A549 (cell line): ENCODE results near the gene DYRK1A. TPM values are rescaled to one million over a fixed set of nuclear protein-coding genes. Genes with fewer than 3 reads are reported as not detected.

Source experiments
- ATAC-seq, 2 experiments: fragments of 200-7000 bp in 1 of 2; fragments of >200 bp in 1 of 2; cut with Nextera tagmentation in 1 of 2; cut with Tn5 transposase in 1 of 2; 3 replicates each; pipeline versions ENCODE4 v1.8.0 to v1.9.1; 2018 to 2020; ENCODE audit warnings: mild to moderate bottlenecking in 1 of 2, moderate library complexity in 1 of 2
- CTCF ChIA-PET: fragments of 300-600 bp; sonication (Branson Sonifier 250); formaldehyde crosslinking; extraction: SDS; loops from one replicate; lab custom pipeline; 2021; ENCODE audit warnings: antibody characterized with exemption, inconsistent platforms; lab: Yijun Ruan, JAX
- POLR2A ChIA-PET: fragments of 350-600 bp; formaldehyde crosslinking; extraction: SDS; loops from one replicate; lab custom pipeline; 2021; ENCODE audit warnings: antibody characterized with exemption, inconsistent platforms; lab: Yijun Ruan, JAX
- DNase-seq, 2 experiments: peaks; one replicate each; pipeline versions ENCODE4 v3.0.0 to v3.0.0-alpha.2; 2011 to 2016; ENCODE audit warnings: low read depth in 1 of 2, low spot score in 1 of 2
- FAIRE-seq: peaks from 2 replicates; lab custom pipeline; 2011; peaks lifted over from hg19 to GRCh38; lab: Jason Lieb, UNC
- H3K27ac ChIP-seq, 2 experiments: fragments of >200 bp; sonication (Bioruptor Twin); formaldehyde crosslinking; 3 replicates each; pipeline ENCODE4 v1.5.1; 2016 to 2017
- H3K4me1 ChIP-seq: fragments of >200 bp; sonication (Bioruptor Twin); formaldehyde crosslinking; 3 replicates; pipeline ENCODE4 v1.6.1; 2016
- H3K4me2 ChIP-seq: fragments of >200 bp; sonication (Bioruptor Twin); formaldehyde crosslinking; 3 replicates; pipeline ENCODE4 v1.6.1; 2016
- H3K4me3 ChIP-seq: fragments of >200 bp; sonication (Bioruptor Twin); formaldehyde crosslinking; 3 replicates; pipeline ENCODE4 v1.5.1; 2016
- H3K9me3 ChIP-seq: fragments of >200 bp; sonication (Bioruptor Twin); formaldehyde crosslinking; 3 replicates; pipeline ENCODE4 v1.6.1; 2016
- BHLHE40 ChIP-seq: IDR thresholded peaks from 2 replicates; pipeline ENCODE4 v1.6.1; 2012; ENCODE audit warnings: low read depth, low read length, inconsistent platforms
- CBX2 ChIP-seq: fragments of 200-600 bp; sonication (generic); IDR thresholded peaks from 2 replicates; pipeline ENCODE4 v1.6.1; 2016; ENCODE audit warnings: low read depth, mild to moderate bottlenecking, borderline replicate concordance
- CTCF ChIP-seq: fragments of >200 bp; sonication (Bioruptor Twin); formaldehyde crosslinking; IDR thresholded peaks from 3 replicates; pipeline ENCODE4 v1.5.1; 2016
- FOSL2 ChIP-seq, 2 experiments: fragments of 450-650 bp in 1 of 2; fragments of >200 bp in 1 of 2; sonication (Bioruptor Twin) in 1 of 2; formaldehyde crosslinking; IDR thresholded peaks; 2 replicates each; pipeline versions ENCODE4 v1.5.0 to v1.6.1; 2016 to 2020; ENCODE audit warnings: mild to moderate bottlenecking in 1 of 2, moderate library complexity in 1 of 2
- GATA3 ChIP-seq: IDR thresholded peaks from 2 replicates; pipeline ENCODE4 v1.6.1; 2012; ENCODE audit warnings: borderline replicate concordance
- HEYL ChIP-seq: fragments of 250-450 bp; sonication (Bioruptor Pico); IDR thresholded peaks from 2 replicates; pipeline ENCODE4 v1.8.0; 2021; ENCODE audit warnings: mild to moderate bottlenecking, moderate library complexity
- JUN ChIP-seq, 2 experiments: fragments of >200 bp; sonication (Bioruptor Twin); formaldehyde crosslinking; IDR thresholded peaks; 2 replicates in 1 of 2; 3 replicates in 1 of 2; pipeline ENCODE4 v1.6.1; 2016 to 2017
- MAFK ChIP-seq: fragments of 450-650 bp; IDR thresholded peaks from 2 replicates; pipeline ENCODE4 v1.6.1; 2014; ENCODE audit not compliant: partially characterized antibody
- MAZ ChIP-seq: fragments of 150-350 bp; IDR thresholded peaks from 2 replicates; pipeline ENCODE4 v1.6.1; 2014; ENCODE audit warnings: antibody characterized with exemption, low read depth, low read length, borderline replicate concordance
- NFE2L2 ChIP-seq: fragments of 150-350 bp; conservative IDR thresholded peaks from 2 replicates; pipeline ENCODE4 v1.6.1; 2014; ENCODE audit warnings: low read length
- RAD21 ChIP-seq, 2 experiments: fragments of >200 bp in 1 of 2; sonication (Bioruptor Twin) in 1 of 2; formaldehyde crosslinking in 1 of 2; IDR thresholded peaks in 1 of 2; conservative IDR thresholded peaks in 1 of 2; 2 replicates in 1 of 2; 3 replicates in 1 of 2; pipeline ENCODE4 v1.6.1; 2012 to 2018; ENCODE audit warnings: inconsistent platforms in 1 of 2
- REST ChIP-seq: fragments of 200-600 bp; sonication (generic); IDR thresholded peaks from 2 replicates; pipeline ENCODE4 v1.6.1; 2016; ENCODE audit warnings: antibody characterized with exemption, mild to moderate bottlenecking, moderate library complexity
- RFX5 ChIP-seq: fragments of 450-650 bp; IDR thresholded peaks from 2 replicates; pipeline ENCODE4 v1.7.1; 2014; ENCODE audit warnings: antibody characterized with exemption, mild to moderate bottlenecking, moderate library complexity
- SMC3 ChIP-seq: fragments of >200 bp; sonication (Bioruptor Twin); formaldehyde crosslinking; IDR thresholded peaks from 3 replicates; pipeline ENCODE4 v1.6.1; 2018; ENCODE audit warnings: inconsistent platforms
- ZNF302 ChIP-seq: fragments of 250-450 bp; sonication (Bioruptor Pico); IDR thresholded peaks from 2 replicates; pipeline ENCODE4 v1.9.0; 2021; ENCODE audit warnings: inconsistent platforms, mild to moderate bottlenecking, moderate library complexity
- WGBS: methylation state at CpG from one replicate; pipeline ENCODE4 v1.1.6; 2017; ENCODE audit errors: missing lambda C conversion rate; 5-methylcytosine and 5-hydroxymethylcytosine counted together
- polyA plus RNA-seq, 4 experiments: library from polyadenylated mRNA; depleted of rRNA in 3 of 4; stranded (reverse); fragments of >200 nt; fragmentation: RNase III in 1 of 4; extraction: RNeasy Plus Mini Kit Qiagen cat#74134 plus additional on column Dnase treatment in 1 of 4; gene quantifications; 2 replicates in 3 of 4; 3 replicates in 1 of 4; pipeline ENCODE4 v1.2.3, GENCODE V29; 2011 to 2017
- TF ChIP-seq, protein P1 (sequence below): IDR thresholded peaks from 2 replicates; pipeline ENCODE4 v1.6.1; 2012; ENCODE audit warnings: low read depth, borderline replicate concordance
- TF ChIP-seq, protein P2 (sequence below): fragments of 250-450 bp; sonication (Bioruptor Pico); IDR thresholded peaks from 2 replicates; pipeline ENCODE4 v1.5.0; 2021; ENCODE audit warnings: mild to moderate bottlenecking, moderate library complexity, borderline replicate concordance
- TF ChIP-seq, protein P3 (sequence below): IDR thresholded peaks from 2 replicates; pipeline ENCODE4 v1.6.1; 2012

Gene DYRK1A
- polyA plus RNA-seq, 2 of the 4 experiments (the other 2 are of a cell fraction): 12.7 to 29.4 TPM

DNA sequence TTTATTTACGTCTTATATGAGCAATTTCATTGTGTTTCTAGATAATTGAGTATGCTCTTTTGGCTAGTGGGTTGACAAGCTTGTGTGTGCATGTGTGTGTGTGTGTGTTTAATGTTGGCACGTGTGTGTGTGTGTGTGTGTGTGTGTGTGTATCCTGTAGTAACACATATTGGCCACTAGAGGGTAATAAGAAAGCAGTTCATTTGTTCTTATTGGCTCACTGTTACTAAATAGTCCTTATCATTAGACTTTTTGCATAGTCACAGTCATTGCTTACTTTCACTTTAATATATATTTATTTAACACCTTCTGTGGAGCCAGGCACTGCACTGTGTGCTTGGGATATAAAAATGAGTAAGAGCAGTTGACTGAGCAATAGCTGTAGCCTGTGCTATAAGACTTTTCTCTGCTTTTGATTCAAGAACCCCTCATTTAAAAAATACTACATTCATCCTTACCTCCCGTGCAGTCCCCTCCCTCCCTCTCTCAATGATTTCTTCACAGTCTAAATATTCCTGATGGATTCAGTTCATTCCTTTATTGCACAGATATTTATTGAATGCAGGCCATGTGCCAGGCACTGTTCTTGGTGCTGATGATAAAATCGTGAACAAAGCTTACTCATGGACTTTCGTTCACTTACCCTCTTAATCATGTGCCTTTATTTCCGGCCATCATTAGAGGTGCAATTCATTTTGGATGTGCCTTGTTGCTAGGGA is 96.7 kb downstream of the DYRK1A start:
- peaks cover 48% of the 10 kb centered on the region for H3K4me1 ChIP-seq
- H3K9me3 ChIP-seq: no peaks in the 10 kb centered on the region
- peak overlapping the region; percentile 77 for H3K4me2 ChIP-seq
- no peak overlapping the region for H3K4me3 ChIP-seq
- TF ChIP-seq RFX5 (no peak), ZNF302 (CRISPR knock-in tag) (no peak), JUN (IDR thresholded peaks at IDR 0.05) (no peak), MAFK (no peak), GATA3 (no peak), BHLHE40 (peak; percentile 84; the same call in 1 of the 2 replicates), SMC3 (peak; percentile 21; the same call in 1 of the 3 replicates), FOSL2 (IDR thresholded peaks at IDR 0.05) (no peak), FOSL2 (CRISPR knock-in tag; IDR thresholded peaks at IDR 0.05) (no peak), MAZ (no peak), CTCF (peak; percentile 44), REST (peak; percentile 35; the same call in 1 of the 2 replicates), HEYL (CRISPR knock-in tag) (no peak), CBX2 (no peak), NFE2L2 (no peak), RAD21 (conservative IDR thresholded peaks at IDR 0.05 in 1 of 2, IDR thresholded peaks at IDR 0.05 in 1 of 2) (peak in 1 of 2 experiments; percentile 35; a peak in 4 of 5 replicates)
- TF ChIP-seq, protein P1, sequence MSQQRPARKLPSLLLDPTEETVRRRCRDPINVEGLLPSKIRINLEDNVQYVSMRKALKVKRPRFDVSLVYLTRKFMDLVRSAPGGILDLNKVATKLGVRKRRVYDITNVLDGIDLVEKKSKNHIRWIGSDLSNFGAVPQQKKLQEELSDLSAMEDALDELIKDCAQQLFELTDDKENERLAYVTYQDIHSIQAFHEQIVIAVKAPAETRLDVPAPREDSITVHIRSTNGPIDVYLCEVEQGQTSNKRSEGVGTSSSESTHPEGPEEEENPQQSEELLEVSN: no peak
- TF ChIP-seq, protein P2, sequence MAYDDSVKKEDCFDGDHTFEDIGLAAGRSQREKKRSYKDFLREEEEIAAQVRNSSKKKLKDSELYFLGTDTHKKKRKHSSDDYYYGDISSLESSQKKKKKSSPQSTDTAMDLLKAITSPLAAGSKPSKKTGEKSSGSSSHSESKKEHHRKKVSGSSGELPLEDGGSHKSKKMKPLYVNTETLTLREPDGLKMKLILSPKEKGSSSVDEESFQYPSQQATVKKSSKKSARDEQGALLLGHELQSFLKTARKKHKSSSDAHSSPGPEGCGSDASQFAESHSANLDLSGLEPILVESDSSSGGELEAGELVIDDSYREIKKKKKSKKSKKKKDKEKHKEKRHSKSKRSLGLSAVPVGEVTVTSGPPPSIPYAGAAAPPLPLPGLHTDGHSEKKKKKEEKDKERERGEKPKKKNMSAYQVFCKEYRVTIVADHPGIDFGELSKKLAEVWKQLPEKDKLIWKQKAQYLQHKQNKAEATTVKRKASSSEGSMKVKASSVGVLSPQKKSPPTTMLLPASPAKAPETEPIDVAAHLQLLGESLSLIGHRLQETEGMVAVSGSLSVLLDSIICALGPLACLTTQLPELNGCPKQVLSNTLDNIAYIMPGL (CRISPR knock-in tag): no peak
- TF ChIP-seq, protein P3, sequence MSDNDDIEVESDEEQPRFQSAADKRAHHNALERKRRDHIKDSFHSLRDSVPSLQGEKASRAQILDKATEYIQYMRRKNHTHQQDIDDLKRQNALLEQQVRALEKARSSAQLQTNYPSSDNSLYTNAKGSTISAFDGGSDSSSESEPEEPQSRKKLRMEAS: 0 out of 2 replicates have a peak, but pooled peaks have one; percentile 29
- TF ChIP-seq, all 56 proteins: peak for 6
- FAIRE-seq: no peak
- ChIA-PET POLR2A (interaction anchor here (1.3 kb wide), 1 partner anchor 100 kb away, joined by 7 read pairs; no protein-coding TSS in a partner anchor), CTCF (interaction anchor here (0.6 to 2.3 kb wide), 18 partner anchors 8 to 893 kb away, joined by 3 to 15 read pairs (median 4); no protein-coding TSS in a partner anchor)
- peak; percentile 54 to 72; a peak in 4 of 6 replicates for ATAC-seq
- peak overlapping the region; percentile 46 to 56; a peak in 5 of 6 replicates for H3K27ac ChIP-seq
- DNase-seq: peak; percentile 17 to 64
- 17% methylated on average over 6 of the region's 6 CpGs for WGBS
